ENCODE measurements around the gene OBP2A. TPM values are rescaled to one million over a fixed set of nuclear protein-coding genes. Genes with fewer than 3 reads are reported as not detected.

The OBP2A gene
- total RNA-seq, 1 experiment from 2014 or later, result not detected

DNA sequence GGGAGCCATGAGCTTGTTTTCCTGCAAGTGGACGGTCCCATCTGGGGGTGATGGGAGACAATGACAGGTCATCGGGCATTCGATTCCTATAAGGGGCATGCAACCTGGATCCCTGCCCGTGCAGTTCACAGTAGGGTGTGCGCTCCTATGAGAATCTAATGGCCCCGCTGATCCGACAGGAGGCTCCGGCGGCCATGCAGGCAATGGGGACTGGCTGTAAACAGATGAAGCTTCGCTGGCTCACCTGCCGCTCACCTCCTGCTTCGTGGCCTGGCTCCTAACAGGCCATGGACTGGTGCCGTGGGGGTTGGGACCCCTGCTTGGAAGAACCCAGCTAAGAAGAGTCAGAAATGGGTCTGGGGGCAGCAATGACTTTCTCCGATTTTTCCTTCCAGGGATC lies 36.6 kb downstream of the OBP2A start:
- H3K27me3 ChIP-seq (ENCODE audit: insufficient read depth, low read length), result no peaks in the 10 kb centered on the region
- H3K27ac Mint-ChIP-seq, result no peak overlapping the region
- H3K23ac ChIP-seq (ENCODE audit: insufficient read length, low read depth, low read length), result no peak overlapping the region
- no peak overlapping the region for H2BK120ac ChIP-seq (ENCODE audit: low read depth, low read length, poor library complexity, severe bottlenecking)
- H3K4me2 ChIP-seq (ENCODE audit: insufficient read depth, insufficient read length, low read length), result no peak overlapping the region
- no peak overlapping the region for H3K4me3 Mint-ChIP-seq
- TF ChIP-seq, protein P1, sequence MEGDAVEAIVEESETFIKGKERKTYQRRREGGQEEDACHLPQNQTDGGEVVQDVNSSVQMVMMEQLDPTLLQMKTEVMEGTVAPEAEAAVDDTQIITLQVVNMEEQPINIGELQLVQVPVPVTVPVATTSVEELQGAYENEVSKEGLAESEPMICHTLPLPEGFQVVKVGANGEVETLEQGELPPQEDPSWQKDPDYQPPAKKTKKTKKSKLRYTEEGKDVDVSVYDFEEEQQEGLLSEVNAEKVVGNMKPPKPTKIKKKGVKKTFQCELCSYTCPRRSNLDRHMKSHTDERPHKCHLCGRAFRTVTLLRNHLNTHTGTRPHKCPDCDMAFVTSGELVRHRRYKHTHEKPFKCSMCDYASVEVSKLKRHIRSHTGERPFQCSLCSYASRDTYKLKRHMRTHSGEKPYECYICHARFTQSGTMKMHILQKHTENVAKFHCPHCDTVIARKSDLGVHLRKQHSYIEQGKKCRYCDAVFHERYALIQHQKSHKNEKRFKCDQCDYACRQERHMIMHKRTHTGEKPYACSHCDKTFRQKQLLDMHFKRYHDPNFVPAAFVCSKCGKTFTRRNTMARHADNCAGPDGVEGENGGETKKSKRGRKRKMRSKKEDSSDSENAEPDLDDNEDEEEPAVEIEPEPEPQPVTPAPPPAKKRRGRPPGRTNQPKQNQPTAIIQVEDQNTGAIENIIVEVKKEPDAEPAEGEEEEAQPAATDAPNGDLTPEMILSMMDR (conservative IDR thresholded peaks at IDR 0.05), result no peak
- H3K79me1 ChIP-seq (ENCODE audit: insufficient read depth, low read depth, low read length, poor library complexity, severe bottlenecking), result no peaks in the 10 kb centered on the region
- no peak overlapping the region for H3K56ac ChIP-seq (ENCODE audit: insufficient read length, low read depth, low read length)
- no peak overlapping the region for H2BK12ac ChIP-seq (ENCODE audit: insufficient read length, low read depth, low read length)
- peaks cover 0 to 3% (median 0%) of the 10 kb centered on the region in 3 experiments; a peak in 1 of 7 replicates for H3K36me3 Mint-ChIP-seq (ENCODE audit: insufficient read depth in 1 of 3, low read depth in 3 of 3)
- H2AK5ac ChIP-seq (ENCODE audit: insufficient read length, low read length), result no peak overlapping the region
- H2BK20ac ChIP-seq (ENCODE audit: low read depth, low read length, poor library complexity, severe bottlenecking), result no peak overlapping the region
- no peak overlapping the region for H4K91ac ChIP-seq (ENCODE audit: insufficient read length, low read depth, low read length)
- no peak overlapping the region for H3K27ac ChIP-seq (ENCODE audit: insufficient read length, low read depth, low read length)
- no peak overlapping the region for H3K14ac ChIP-seq (ENCODE audit: insufficient read depth, low read length)
- H3K9me3 ChIP-seq (ENCODE audit: control insufficient read depth, low read depth, low read length), result no peaks in the 10 kb centered on the region
- H4K5ac ChIP-seq (ENCODE audit: insufficient read length, low read depth, low read length), result no peak overlapping the region
- no peaks in the 10 kb centered on the region for H4K20me1 ChIP-seq (ENCODE audit: control insufficient read depth, insufficient read depth, insufficient read length)
- H3K9ac ChIP-seq (ENCODE audit: extremely low read depth, insufficient read length, low read length), result no peak overlapping the region
- no peaks in the 10 kb centered on the region for H3K23me2 ChIP-seq (ENCODE audit: insufficient read length, low read depth, low read length, poor library complexity, severe bottlenecking)
- WGBS (ENCODE audit: extremely low coverage, insufficient read length, low lambda C conversion rate), result no CpG with 5 or more reads among the region's 14 CpGs
- no peak overlapping the region for H2AFZ ChIP-seq (ENCODE audit: low read length)
- no peak overlapping the region for H3K4ac ChIP-seq (ENCODE audit: low read depth, low read length)
- no peak overlapping the region for H2BK15ac ChIP-seq (ENCODE audit: low read depth, low read length)
- no peaks in the 10 kb centered on the region for H3K4me1 ChIP-seq (ENCODE audit: insufficient read depth, low read length)
- no peak overlapping the region for H2BK5ac ChIP-seq (ENCODE audit: insufficient read length, low read length)
- H3K4me1 Mint-ChIP-seq, result peaks cover 0 to 2% of the 10 kb centered on the region in 2 experiments; a peak in 2 of 4 replicates
- H3T11ph ChIP-seq (ENCODE audit: low read length), result no peak overlapping the region
- H3K27me3 Mint-ChIP-seq (ENCODE audit: low read depth), result peaks cover 15% of the 10 kb centered on the region
- H3K79me2 ChIP-seq (ENCODE audit: insufficient read depth, low read length), result no peaks in the 10 kb centered on the region
- H3K18ac ChIP-seq (ENCODE audit: insufficient read length, low read depth, low read length), result no peak overlapping the region
- DNase-seq, result no peak
- no peak overlapping the region for H4K8ac ChIP-seq (replicated peaks; ENCODE audit: insufficient read length, low read depth, low read length)
- peaks cover 6 to 9% of the 10 kb centered on the region in 2 experiments for H3K9me3 Mint-ChIP-seq
